Esophagus squamous epithelium (tissue), 5 donors: ENCODE data around the gene MATCAP1. TPM values are rescaled to one million over a fixed set of nuclear protein-coding genes. Genes with fewer than 3 reads are reported as not detected.

ENCODE experiments used
- DNase-seq: peaks from one replicate; lab custom pipeline; 2025; lab: John Stamatoyannopoulos, UW
- H3K27ac ChIP-seq, 4 donors: fragments of 200-600 bp; sonication (generic); one replicate each; pipeline ENCODE4 v1.5.1; 2016 to 2019; ENCODE audit warnings: mild to moderate bottlenecking in 1 of 4
- H3K27me3 ChIP-seq, 4 donors: fragments of 200-600 bp; sonication (generic); 1 replicate in 3 of 4; 2 replicates in 1 of 4; pipeline versions ENCODE4 v1.5.1 to v1.6.0; 2017 to 2021; ENCODE audit warnings: antibody characterized with exemption in 1 of 4
- H3K36me3 ChIP-seq, 3 donors: fragments of 200-600 bp; sonication (generic); one replicate each; pipeline ENCODE4 v1.5.1; 2016 to 2019
- H3K4me1 ChIP-seq, 3 donors: fragments of 200-600 bp; sonication (generic); one replicate each; pipeline ENCODE4 v1.5.1; 2017 to 2019
- H3K4me3 ChIP-seq, 4 donors: fragments of 200-600 bp; sonication (generic); 1 replicate in 3 of 4; 2 replicates in 1 of 4; pipeline ENCODE4 v1.5.1; 2016 to 2019; ENCODE audit warnings: mild to moderate bottlenecking in 2 of 4, moderate library complexity in 1 of 4
- H3K9me3 ChIP-seq, 3 donors: fragments of 200-600 bp; sonication (generic); one replicate each; pipeline ENCODE4 v1.5.1; 2016 to 2019
- POLR2A ChIP-seq, 4 donors: fragments of 450-650 bp; IDR thresholded peaks; one replicate each; pipeline ENCODE4 v1.6.1; 2017; ENCODE audit warnings: antibody characterized with exemption in 4 of 4, mild to moderate bottlenecking in 4 of 4, moderate library complexity in 3 of 4
- WGBS, 2 donors: methylation state at CpG; one replicate each; pipeline ENCODE4 v1.1.5; 2018; 5-methylcytosine and 5-hydroxymethylcytosine counted together
- intact Hi-C: fragments of 100-400 bp; cut with DNase I; formaldehyde crosslinking; loops from one replicate; pipeline ENCODE4 v1.15.0; 2022
- total RNA-seq, 4 donors: library from RNA; depleted of rRNA; stranded (reverse); fragments of >200 nt; gene quantifications; one replicate each; pipeline ENCODE4 v1.1.0, GENCODE V29; 2016
- TF ChIP-seq, protein P1 (sequence below), 6 experiments: fragments of 450-650 bp in 4 of 6; fragments of 200-600 bp in 2 of 6; sonication (generic) in 2 of 6; IDR thresholded peaks; one replicate each; pipeline ENCODE4 v1.5.1; 2016 to 2019; ENCODE audit warnings: antibody characterized with exemption in 6 of 6, mild to moderate bottlenecking in 4 of 6, moderate library complexity in 4 of 6
- donor health status: DM: yes; HTN: yes; CAD: no.

MATCAP1 gene
- total RNA-seq, 4 donors from 2014 or later: 8.8 to 18.8 (median 13.4) TPM

DNA sequence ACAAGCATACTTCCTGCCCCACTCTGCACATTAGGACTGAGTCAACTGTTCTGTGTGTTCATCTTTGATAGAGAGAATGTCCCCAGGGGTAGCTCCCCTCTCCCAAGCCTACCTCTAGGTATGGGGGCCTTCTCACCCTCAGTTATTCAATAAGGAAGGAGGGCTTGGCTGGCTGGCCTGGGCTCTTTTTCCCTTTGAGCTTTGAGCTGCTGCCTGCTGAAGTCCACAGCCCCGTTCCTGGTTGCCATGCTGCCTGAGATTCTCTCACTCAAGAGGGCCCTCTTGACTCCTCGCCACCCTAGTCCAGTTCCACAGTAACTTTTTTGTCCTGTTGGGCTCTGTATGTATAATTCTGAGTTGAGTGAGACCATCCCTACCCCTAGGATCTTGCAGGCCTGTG, 38.0 kb downstream of the MATCAP1 start:
- Histone ChIP-seq H3K4me3 (no peak overlapping the region), H3K27me3 (no peaks in the 10 kb centered on the region), H3K4me1 (peaks cover 3 to 44% (median 15%) of the 10 kb centered on the region in 3 donors), H3K36me3 (peaks cover 37 to 91% (median 55%) of the 10 kb centered on the region in 3 donors), H3K9me3 (no peaks in the 10 kb centered on the region), H3K27ac (no peak overlapping the region)
- 92 to 96% methylated on average over 2 of the region's 2 CpGs for WGBS, 2 donors
- intact Hi-C loops: no loop called here
- no peak for DNase-seq
- TF ChIP-seq, protein P1, sequence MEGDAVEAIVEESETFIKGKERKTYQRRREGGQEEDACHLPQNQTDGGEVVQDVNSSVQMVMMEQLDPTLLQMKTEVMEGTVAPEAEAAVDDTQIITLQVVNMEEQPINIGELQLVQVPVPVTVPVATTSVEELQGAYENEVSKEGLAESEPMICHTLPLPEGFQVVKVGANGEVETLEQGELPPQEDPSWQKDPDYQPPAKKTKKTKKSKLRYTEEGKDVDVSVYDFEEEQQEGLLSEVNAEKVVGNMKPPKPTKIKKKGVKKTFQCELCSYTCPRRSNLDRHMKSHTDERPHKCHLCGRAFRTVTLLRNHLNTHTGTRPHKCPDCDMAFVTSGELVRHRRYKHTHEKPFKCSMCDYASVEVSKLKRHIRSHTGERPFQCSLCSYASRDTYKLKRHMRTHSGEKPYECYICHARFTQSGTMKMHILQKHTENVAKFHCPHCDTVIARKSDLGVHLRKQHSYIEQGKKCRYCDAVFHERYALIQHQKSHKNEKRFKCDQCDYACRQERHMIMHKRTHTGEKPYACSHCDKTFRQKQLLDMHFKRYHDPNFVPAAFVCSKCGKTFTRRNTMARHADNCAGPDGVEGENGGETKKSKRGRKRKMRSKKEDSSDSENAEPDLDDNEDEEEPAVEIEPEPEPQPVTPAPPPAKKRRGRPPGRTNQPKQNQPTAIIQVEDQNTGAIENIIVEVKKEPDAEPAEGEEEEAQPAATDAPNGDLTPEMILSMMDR (IDR thresholded peaks at IDR 0.05): no peak
- TF ChIP-seq POLR2A (IDR thresholded peaks at IDR 0.05): no peak

DNA sequence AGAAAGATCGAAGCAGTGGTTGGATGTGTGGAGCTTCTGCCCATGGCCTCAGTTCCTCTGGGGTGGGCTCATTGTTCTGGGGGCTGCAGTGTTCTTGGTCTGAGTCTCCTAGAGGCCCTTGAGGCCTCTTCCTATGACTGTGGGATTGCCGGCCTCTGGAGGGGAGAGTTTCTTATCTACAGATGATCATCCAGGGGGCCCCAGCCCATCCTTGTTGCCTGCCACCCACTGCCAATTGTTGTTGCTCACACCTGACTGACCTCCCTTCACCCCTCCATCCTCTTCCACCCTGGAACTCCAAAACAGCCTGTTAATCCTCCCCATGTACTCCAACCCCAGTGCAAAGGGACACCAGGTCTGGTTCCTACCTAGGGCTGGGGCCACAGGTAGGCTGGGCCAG, 38.8 kb downstream of the MATCAP1 start:
- 78 to 86% methylated on average over 2 of the region's 2 CpGs for WGBS, 2 donors
- intact Hi-C loops: no loop called here
- Histone ChIP-seq H3K9me3 (no peaks in the 10 kb centered on the region), H3K27ac (no peak overlapping the region), H3K4me3 (no peak overlapping the region), H3K36me3 (peaks cover 37 to 99% (median 62%) of the 10 kb centered on the region in 3 donors), H3K27me3 (no peaks in the 10 kb centered on the region), H3K4me1 (peaks cover 3 to 36% (median 7%) of the 10 kb centered on the region in 3 donors)
- TF ChIP-seq, protein P1 (IDR thresholded peaks at IDR 0.05): no peak
- TF ChIP-seq POLR2A (IDR thresholded peaks at IDR 0.05): no peak
- no peak for DNase-seq

DNA sequence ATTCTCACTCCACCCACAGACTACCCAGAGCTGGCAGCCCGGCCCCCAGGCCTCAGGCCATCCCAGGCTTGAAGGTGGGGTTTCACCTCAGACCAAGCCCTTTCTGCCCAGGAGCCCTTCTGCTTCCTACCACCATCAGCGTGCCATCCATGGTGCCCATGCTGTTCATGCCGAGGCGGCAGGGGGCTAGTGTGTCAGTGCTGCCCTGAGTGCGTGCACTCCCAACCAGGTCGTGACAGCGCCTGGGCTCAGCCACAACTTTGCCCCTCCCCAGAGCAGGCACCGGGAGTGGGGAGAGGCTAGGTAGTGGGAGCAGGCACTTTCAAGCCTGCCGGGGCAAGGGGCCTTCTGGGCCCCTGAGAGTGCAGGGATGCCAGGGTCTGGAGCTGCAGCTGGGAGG, 41.4 kb downstream of the MATCAP1 start:
- peaks cover 37 to 100% (median 62%) of the 10 kb centered on the region in 3 donors for H3K36me3 ChIP-seq
- TF ChIP-seq POLR2A (IDR thresholded peaks at IDR 0.05): no peak
- TF ChIP-seq, protein P1 (IDR thresholded peaks at IDR 0.05): no peak
- DNase-seq: no peak
- WGBS, 2 donors: 95 to 100% methylated on average over 1 to 4 of the region's 9 CpGs
- no peak overlapping the region for H3K4me3 ChIP-seq
- H3K27ac ChIP-seq: no peak overlapping the region
- no peaks in the 10 kb centered on the region for H3K27me3 ChIP-seq
- H3K4me1 ChIP-seq: peaks cover 0 to 11% (median 0%) of the 10 kb centered on the region in 3 donors
- intact Hi-C loops: no loop called here
- H3K9me3 ChIP-seq: no peaks in the 10 kb centered on the region

DNA sequence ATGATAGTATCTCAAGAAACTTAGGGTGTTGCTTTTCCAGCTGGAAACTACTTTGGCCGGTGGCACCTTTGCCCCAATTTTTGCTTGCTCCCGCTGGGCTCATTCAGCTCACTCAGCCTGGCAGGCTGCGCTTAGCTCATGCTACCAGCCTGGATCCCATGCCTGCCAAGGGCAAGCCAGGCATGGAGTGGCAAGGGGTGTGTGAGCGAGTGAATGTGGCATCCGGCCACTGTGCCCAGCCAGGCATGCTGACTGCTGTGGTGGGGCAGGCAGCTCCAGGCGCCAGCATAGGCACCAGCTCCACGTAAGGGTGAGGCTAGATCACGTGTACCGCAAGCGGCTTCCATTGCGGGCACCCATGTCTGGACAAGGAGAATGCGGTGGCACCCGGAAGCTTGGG, 42.4 kb downstream of the MATCAP1 start:
- Histone ChIP-seq H3K4me1 (peaks cover 0 to 2% (median 0%) of the 10 kb centered on the region in 3 donors), H3K4me3 (no peak overlapping the region), H3K9me3 (no peaks in the 10 kb centered on the region), H3K27me3 (no peaks in the 10 kb centered on the region), H3K36me3 (peaks cover 37 to 100% (median 64%) of the 10 kb centered on the region in 3 donors), H3K27ac (no peak overlapping the region)
- no peak for TF ChIP-seq POLR2A (IDR thresholded peaks at IDR 0.05)
- TF ChIP-seq, protein P1 (IDR thresholded peaks at IDR 0.05): no peak
- intact Hi-C loops: no loop called here
- DNase-seq: no peak
- WGBS, 2 donors: 100% methylated on average over 4 to 6 of the region's 13 CpGs

DNA sequence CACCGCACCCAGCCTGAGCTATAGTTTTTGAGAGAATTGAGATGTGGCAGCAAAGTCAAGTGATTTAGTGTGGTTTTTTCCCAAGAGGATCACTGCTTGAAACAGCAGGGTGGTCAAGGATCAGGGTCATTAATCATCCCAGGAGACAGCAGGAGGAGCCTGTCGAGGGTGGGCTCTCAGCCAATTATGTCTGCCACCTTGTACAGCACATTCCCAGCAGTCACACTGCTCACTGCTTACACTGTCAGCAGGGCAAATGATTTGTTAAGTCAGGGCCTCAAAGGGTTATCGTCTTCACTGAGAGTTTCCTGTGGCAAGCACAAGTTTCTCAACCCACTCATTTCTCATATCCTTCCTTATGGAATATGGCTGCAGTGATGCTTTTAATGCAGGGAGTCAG, 46.2 kb downstream of the MATCAP1 start:
- WGBS, 2 donors: 29 to 38% methylated on average over 2 of the region's 3 CpGs
- H3K4me3 ChIP-seq: no peak overlapping the region
- no peak for DNase-seq
- no peak overlapping the region for H3K27ac ChIP-seq
- H3K4me1 ChIP-seq: no peaks in the 10 kb centered on the region
- intact Hi-C loops: no loop called here
- TF ChIP-seq POLR2A (IDR thresholded peaks at IDR 0.05): no peak
- TF ChIP-seq, protein P1 (IDR thresholded peaks at IDR 0.05): no peak
- H3K36me3 ChIP-seq: peaks cover 25 to 100% (median 40%) of the 10 kb centered on the region in 3 donors
- no peaks in the 10 kb centered on the region for H3K27me3 ChIP-seq
- no peaks in the 10 kb centered on the region for H3K9me3 ChIP-seq
